Cardiac muscle cell (in vitro differentiated cells and primary cell): ENCODE results near the gene PSMA1. TPM values are rescaled to one million over a fixed set of nuclear protein-coding genes. Genes with fewer than 3 reads are reported as not detected.
"Not testable (repeated sequence)": the region's sequence is repeated elsewhere in the genome, so short reads cannot be mapped to it uniquely, and the experiment has no call there.

Experiments used
- DNase-seq, 2 donors: peaks; one replicate each; pipeline versions ENCODE4 v3.0.0 to v3.0.0-alpha.2; 2010 to 2017; ENCODE audit warnings: low read depth in 1 of 2, low spot score in 1 of 2
- H3K27ac ChIP-seq: fragments of 200-600 bp; sonication (generic); 2 replicates; pipeline ENCODE4 v1.5.1; 2016
- H3K27me3 ChIP-seq: fragments of 200-600 bp; sonication (generic); 2 replicates; pipeline ENCODE4 v1.6.0; 2016; ENCODE audit warnings: control low read depth
- H3K36me3 ChIP-seq: fragments of 200-600 bp; sonication (generic); 2 replicates; pipeline ENCODE4 v1.5.1; 2016; ENCODE audit warnings: control low read depth
- H3K4me1 ChIP-seq: fragments of 200-600 bp; sonication (generic); 2 replicates; pipeline ENCODE4 v1.8.1; 2017; ENCODE audit warnings: low read depth, mild to moderate bottlenecking, mixed run types
- H3K4me3 ChIP-seq: fragments of 200-600 bp; sonication (generic); 2 replicates; pipeline ENCODE4 v1.5.1; 2016; ENCODE audit warnings: mild to moderate bottlenecking
- H3K9me3 ChIP-seq: fragments of 200-600 bp; sonication (generic); 2 replicates; pipeline ENCODE4 v1.5.1; 2017; ENCODE audit warnings: low read depth, mild to moderate bottlenecking, control low read depth
- polyA plus RNA-seq: library from polyadenylated mRNA; unstranded; fragments of >200 nt; fragmentation: Nextera tagmentation; extraction: Ambion mirVana; gene quantifications from 2 replicates; pipeline ENCODE4 v1.2.1, GENCODE V29; 2016
- total RNA-seq: library from RNA; depleted of rRNA; stranded (reverse); fragments of >200 nt; gene quantifications from 2 replicates; pipeline ENCODE4 v1.2.3, GENCODE V29; 2016
- TF ChIP-seq, protein P1 (sequence below): IDR thresholded peaks from 2 replicates; pipeline ENCODE4 v1.5.1; 2012; ENCODE audit warnings: low read depth, mild to moderate bottlenecking, low read length

Gene PSMA1
- total RNA-seq (88.9 and 133 TPM in 2 replicates), polyA plus RNA-seq (355 and 403 TPM in 2 replicates)

DNA sequence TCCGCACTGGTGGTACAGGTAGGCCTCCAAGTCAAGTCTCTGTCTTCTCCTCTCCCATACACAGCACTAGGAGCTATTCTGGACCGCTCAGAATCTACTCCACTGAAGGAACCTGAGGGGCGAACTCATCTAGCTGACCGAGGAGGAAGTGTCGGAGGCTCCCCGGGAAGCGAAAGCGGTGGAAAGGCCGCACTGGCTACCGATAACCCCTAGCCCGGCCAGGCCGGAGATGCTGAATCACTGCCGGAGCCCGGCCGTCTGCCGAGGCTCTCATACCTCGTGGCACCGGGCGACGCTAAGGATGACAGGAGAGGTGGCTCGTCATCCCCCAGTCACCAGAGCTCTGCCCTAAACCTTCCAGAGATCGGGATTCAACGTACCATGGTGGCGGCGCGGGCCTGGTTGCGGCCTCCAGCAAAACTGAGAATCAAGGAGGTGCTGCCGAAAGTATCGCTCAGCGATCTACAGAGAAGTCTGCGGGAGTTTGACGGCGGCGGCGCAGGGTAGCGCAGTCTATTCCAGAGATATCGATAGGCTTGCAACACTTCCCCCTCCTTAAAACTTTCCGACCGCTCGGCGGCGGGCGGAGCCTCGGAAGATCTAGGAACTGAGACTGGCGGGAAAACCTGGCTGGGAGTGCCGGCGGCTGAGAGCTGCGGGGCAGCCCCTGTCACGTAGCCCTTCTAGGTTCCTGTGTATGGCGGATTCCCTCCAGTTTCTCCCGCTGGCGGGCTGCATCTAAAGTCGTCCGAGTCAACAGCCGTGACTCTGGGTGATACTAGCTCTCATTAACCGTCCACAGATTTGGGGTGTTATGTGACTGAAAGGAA, at the start of gene PSMA1:
Gene PSMA1, minus strand, starts transcription at position 470 of the 830 bp plus-strand sequence. Its CDS starts 87 bp downstream, at position 383.
- Histone ChIP-seq H3K9me3 (no peaks in the 10 kb centered on the region), H3K27ac (peak within 1 kb of the TSS; percentile 96)
- peak; percentile 97 for DNase-seq

DNA sequence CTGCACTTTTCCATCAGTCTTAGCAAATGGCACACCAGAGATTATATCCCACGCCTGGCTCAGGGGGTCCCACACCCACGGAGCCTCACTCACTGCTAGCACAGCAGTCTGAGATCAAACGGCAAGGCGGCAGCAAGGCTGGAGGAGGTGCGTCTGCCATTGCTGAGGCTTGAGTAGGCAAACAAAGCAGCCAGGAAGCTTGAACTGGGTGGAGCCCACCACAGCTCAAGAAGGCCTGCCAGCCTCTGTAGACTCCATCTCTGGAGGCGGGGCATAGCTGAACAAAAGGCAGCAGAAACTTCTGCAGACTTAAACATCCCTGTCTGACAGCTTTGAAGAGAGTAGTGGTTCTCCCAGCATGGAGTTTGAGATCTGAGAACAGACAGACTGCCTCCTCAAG, 49.3 kb upstream of the PSMA1 start:
- not testable (repeated sequence) for H3K4me1 ChIP-seq, H3K27me3 ChIP-seq, DNase-seq, H3K4me3 ChIP-seq, H3K9me3 ChIP-seq, H3K36me3 ChIP-seq, H3K27ac ChIP-seq

More for the DNA sequence above, at the start of gene PSMA1:
- H3K4me1 ChIP-seq: peaks cover 8% of the 10 kb centered on the region
- TF ChIP-seq, protein P1, sequence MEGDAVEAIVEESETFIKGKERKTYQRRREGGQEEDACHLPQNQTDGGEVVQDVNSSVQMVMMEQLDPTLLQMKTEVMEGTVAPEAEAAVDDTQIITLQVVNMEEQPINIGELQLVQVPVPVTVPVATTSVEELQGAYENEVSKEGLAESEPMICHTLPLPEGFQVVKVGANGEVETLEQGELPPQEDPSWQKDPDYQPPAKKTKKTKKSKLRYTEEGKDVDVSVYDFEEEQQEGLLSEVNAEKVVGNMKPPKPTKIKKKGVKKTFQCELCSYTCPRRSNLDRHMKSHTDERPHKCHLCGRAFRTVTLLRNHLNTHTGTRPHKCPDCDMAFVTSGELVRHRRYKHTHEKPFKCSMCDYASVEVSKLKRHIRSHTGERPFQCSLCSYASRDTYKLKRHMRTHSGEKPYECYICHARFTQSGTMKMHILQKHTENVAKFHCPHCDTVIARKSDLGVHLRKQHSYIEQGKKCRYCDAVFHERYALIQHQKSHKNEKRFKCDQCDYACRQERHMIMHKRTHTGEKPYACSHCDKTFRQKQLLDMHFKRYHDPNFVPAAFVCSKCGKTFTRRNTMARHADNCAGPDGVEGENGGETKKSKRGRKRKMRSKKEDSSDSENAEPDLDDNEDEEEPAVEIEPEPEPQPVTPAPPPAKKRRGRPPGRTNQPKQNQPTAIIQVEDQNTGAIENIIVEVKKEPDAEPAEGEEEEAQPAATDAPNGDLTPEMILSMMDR: peak; percentile 19
- peaks cover 24% of the 10 kb centered on the region for H3K36me3 ChIP-seq
- H3K27me3 ChIP-seq: no peaks in the 10 kb centered on the region
- H3K4me3 ChIP-seq: peak within 1 kb of the TSS; percentile 83

DNA sequence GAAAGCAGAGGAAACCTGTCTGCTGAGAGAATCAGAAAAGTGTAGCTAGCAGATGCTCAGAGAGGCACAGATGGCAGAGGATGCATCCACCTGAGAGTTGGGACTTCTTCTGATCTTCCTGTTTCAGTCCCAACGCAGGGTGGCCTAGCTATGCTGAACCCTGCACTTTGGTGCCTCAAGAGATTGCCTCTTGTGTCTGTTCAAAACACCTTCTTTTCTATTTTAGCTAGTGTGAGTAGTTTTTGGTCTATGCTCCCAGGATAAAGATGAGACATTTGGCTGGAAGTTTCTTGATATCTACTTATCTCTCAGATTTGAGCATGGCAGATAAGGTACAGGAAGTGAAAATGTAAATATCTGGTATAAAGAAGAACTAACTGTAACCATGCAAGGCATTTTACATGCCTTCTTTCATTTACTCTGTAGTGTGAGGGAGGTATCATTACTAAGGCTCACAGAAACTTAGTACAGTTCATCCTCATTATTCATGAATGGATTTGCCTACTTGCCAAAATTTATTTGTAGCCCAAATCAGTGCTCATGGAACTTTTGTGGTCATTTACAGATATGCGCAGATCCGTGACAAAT, 47.0 kb upstream of the PSMA1 start:
- TF ChIP-seq, protein P1: no peak
- H3K36me3 ChIP-seq: no peaks in the 10 kb centered on the region
- H3K4me1 ChIP-seq: no peaks in the 10 kb centered on the region
- no peak overlapping the region for H3K4me3 ChIP-seq
- H3K9me3 ChIP-seq: no peaks in the 10 kb centered on the region
- H3K27ac ChIP-seq: no peak overlapping the region
- DNase-seq: no peak
- no peaks in the 10 kb centered on the region for H3K27me3 ChIP-seq

DNA sequence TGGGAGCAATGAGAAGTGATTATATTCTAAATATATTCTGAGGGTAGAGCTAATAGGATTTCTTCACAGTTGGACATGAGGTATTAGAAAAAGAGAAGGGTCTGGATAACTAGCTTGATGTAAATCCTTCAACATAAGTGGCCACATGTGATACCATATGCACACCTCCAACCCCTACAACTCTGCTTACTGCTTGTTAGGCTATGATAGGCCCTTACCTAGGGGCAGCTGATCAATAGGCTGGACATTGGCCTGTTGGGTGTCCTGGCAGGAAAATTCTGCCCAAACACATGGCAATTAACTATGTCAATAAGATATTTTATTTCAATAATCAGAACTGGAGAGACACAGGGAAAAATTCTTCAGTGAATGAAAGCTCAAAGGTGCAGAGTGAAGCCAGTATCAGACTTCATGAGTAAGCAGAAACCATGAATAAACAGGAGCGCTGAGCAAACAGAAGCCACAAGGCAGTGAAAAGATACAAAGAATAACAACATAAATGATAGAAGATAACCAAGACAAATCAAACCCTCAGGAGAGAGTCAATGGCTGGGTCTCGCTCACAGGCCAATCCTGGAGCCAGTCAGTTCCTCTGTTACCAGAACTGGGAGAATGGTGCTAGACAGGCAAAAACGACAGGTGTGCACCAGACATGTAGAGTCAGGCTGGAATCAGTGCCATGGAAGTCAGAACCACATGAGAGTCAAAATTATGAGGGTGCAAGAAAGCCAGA, 46.3 kb upstream of the PSMA1 start:
- Histone ChIP-seq H3K27me3 (no peaks in the 10 kb centered on the region), H3K4me1 (no peaks in the 10 kb centered on the region), H3K27ac (no peak overlapping the region), H3K4me3 (no peak overlapping the region), H3K9me3 (no peaks in the 10 kb centered on the region), H3K36me3 (no peaks in the 10 kb centered on the region)
- TF ChIP-seq, protein P1: no peak
- DNase-seq: no peak

DNA sequence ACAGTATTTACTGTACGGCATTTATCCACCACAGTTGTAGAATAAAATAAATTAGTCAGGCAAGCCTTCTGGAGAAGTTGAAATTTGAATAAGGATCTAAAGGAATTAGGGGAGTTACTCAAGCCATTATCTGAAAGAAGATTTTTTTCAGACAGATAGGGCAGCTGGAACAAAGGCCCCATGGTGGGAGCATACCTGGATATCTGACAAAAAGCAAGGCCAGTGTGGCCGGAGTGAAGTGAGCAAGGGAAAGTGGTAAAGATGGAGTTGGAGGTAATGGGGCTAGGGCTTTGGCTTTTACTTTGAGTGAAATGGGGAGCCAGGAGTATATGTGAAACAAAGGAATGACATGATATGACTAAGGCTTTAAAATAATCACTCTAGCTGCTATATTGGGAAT, 45.7 kb upstream of the PSMA1 start:
- no peak overlapping the region for H3K4me3 ChIP-seq
- no peaks in the 10 kb centered on the region for H3K4me1 ChIP-seq
- no peaks in the 10 kb centered on the region for H3K27me3 ChIP-seq
- H3K27ac ChIP-seq: no peak overlapping the region
- no peaks in the 10 kb centered on the region for H3K9me3 ChIP-seq
- H3K36me3 ChIP-seq: no peaks in the 10 kb centered on the region
- TF ChIP-seq, protein P1: no peak
- no peak for DNase-seq
